ENCODE data around the gene APOA4.

The APOA4 gene

DNA sequence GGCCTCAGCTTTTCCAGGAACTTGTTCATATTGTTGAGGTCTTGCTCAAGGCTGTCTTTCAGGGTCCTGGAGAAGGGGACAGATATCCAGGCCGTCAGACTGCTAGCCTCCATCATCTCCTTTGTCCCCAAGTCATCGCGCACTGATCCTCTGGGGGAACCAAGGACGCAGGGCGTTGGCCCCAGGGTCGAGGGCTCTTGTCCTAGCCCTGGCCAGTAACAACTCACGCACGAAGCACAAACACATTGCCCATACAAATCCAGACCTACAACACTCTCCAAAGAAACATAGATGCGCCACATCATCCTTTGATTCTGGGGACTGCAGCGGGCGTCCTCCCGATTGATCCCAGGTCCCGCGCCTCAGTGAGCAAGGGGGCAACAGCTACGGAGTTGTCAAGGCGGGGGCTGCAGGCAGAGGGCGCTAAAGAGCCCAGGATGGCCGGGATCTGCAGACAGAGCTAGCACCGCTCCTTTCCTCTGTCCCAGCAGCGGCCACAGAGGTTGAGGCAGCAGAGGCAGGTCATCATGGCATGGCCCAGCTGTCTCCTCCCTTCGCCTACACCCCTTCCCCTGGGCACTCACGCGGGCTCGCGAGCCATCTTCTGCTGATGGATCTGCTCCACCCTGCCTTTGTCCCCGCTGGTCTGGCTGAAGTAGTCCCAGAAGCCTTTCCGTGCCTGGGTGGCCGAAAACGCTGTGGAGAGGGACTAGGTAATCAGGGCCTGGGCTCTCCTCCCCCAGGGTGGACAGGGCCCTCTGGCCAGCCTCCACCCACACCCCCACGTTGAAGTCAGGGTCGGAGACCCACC, 31.9 kb downstream of the APOA4 start:
- DNase-seq, result peak; percentile 53
- in situ Hi-C loops (cut with HindIII; ENCODE audit: low pct_ligation_motif_present, low pct_unique_long_range_greater_than_20kb, low sequenced_read_pairs), result no loop called here

DNA sequence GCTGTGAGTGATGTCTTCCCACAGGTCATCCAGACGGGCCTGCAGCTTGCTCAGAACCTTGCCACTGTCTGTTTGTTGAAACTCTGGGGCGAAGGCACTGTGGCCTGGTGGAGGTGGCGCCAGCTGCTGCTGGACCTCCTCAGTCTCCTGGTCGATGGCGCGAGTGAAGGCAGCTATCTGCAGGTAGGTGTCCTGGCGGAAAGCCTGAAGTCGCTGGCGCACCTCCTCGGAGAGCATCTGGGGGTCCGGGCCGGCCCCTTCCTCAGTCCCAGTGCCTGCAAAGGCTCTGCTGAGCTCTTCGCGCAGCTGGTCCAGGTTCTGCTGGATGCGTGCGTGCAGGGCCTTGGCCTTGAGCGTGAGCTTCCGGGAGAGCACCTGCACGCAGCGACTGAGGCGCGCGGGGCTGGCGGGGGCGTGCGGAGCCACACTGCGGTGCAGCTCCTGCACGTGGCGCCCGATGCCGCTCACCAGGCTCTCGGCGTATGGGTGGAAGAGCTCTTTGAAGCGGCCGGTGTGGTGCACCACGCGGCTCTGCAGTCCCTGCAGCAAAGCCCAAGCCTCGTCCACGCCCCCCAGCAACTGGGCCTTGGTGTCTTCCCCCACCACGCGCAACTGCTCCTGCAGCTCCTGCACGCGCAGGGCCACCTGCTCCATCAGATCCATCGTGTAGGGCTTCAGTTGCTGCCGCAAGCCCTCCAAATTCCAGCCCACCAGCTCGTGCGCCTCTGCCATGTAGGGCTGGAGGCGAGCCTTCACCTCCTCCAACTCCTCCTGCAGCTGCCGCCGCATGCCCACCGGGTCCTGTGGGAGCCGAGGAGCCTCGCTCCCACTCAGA, 32.7 kb downstream of the APOA4 start:
- in situ Hi-C loops (cut with HindIII; ENCODE audit: low pct_ligation_motif_present, low pct_unique_long_range_greater_than_20kb, low sequenced_read_pairs), result no loop called here
- DNase-seq, result no peak

DNA sequence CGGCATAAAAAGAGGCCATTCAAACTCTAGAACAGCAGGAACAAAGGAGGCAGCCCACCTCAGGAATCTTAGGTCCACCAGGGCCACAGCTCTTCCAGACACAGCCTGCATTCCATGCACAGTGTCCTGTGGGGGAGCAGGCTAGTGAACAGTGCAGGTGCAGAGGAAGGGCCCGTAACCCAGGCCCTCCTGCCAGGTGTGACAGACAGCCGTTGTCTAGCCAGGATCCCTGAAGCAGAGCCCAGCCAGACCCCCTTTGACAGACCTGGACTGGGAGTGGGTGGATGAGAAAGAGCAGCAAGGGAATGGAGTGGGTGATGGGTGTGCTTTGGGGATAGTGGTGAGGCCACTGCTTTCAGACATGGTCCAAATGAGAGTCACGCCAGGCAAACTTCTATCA, 34.1 kb downstream of the APOA4 start:
- no peak for DNase-seq
- in situ Hi-C loops (cut with HindIII; ENCODE audit: low pct_ligation_motif_present, low pct_unique_long_range_greater_than_20kb, low sequenced_read_pairs), result no loop called here

DNA sequence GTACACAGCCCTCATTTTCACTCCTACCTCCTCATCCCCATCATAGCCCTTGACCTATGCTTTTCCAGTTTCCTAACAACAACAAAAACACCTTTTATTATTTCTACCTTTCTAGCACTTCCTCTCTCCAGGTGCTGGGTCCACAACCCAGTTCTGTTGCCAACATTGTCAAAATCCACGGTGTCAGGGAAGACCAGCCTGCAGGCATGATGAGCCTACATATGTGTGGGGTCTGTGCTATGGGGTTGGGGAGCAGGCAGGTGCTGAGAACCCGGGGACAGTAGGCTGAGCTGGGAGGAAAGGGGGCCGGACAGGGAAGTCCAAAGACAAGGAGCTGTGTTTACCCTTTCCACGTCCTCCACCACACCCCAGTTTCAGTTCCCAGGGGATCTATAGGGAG, 34.6 kb downstream of the APOA4 start:
- DNase-seq, result no peak
- in situ Hi-C loops (cut with HindIII; ENCODE audit: low pct_ligation_motif_present, low pct_unique_long_range_greater_than_20kb, low sequenced_read_pairs), result no loop called here

DNA sequence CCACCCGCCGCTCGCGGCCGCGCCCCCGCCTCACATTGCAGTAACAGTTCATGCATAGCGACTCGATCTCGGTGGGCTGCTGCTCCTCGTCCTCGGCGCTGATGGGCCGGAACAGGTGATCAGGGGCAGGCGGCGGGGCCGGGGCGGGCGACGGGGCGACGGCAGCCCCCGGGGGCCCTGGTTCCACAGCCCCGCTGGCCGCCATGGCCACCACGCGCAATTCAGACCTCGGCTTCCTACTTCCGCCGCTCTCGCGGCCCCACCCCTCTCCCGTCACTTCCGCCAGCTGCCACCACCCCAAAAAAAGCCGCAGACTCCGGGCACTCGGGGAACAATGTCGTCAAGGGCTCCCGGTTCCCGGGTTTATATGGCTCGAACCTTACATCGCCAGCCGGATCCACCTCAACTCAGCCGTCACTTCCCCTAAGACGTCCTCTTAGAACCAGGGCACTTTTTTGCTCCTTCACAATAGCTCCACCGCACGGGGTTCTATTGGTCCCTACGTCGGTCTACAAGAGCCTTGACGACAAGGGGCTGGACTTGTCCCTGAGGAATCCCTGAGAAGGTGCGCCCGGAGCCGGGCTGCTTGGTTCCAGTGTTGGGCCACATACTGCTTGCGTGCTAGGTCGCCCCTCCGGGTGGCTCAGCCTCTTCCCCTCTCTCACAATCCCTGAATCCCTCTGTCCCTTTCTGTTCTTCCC, 35.2 kb downstream of the APOA4 start, which contains the start of gene ZPR1:
Gene ZPR1 (minus strand): TSS at position 238 of the 701 bp plus-strand sequence. CDS start 33 bp downstream, at position 205.
- peak; percentile 59 for DNase-seq
- in situ Hi-C loops (cut with HindIII; ENCODE audit: low pct_ligation_motif_present, low pct_unique_long_range_greater_than_20kb, low sequenced_read_pairs), result no loop called here

DNA sequence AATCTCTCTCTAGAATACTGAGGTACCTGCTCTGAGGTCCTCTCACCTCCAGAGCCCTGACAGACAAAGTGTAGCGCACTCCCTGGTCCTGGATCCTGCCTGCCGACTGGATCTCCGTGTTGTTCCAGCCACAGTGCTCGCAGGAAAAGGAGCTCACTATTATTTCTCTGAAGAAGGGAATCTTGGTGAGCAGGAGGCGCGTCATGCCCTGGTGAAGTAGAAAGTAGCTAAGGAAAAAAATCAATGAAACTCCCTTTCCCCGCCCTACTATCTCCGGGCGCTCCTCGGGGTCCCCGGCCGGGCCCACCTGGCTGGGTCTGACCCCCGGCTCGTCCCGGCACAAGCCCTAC, 35.7 kb downstream of the APOA4 start:
- in situ Hi-C loops (cut with HindIII; ENCODE audit: low pct_ligation_motif_present, low pct_unique_long_range_greater_than_20kb, low sequenced_read_pairs), result no loop called here
- no peak for DNase-seq

DNA sequence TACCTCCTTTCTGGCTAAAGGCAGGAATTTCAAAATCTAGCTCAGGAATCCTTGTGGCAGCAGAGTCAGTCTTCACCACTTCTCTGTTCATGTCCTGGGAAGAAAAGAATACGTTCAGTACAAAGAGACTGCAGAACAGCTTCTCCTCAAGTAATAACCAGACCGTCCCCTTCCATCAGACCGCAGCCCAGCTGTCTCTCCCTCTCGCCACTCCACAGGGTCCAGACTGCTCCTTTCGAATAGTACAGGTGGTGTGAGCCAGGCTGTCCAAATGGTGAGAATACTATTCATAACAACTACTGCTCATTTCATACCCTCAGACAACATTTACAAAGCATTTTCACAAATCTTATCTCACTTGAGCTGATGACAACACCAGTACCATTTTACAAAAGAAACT, 36.1 kb downstream of the APOA4 start:
- in situ Hi-C loops (cut with HindIII; ENCODE audit: low pct_ligation_motif_present, low pct_unique_long_range_greater_than_20kb, low sequenced_read_pairs), result no loop called here
- DNase-seq, result no peak

DNA sequence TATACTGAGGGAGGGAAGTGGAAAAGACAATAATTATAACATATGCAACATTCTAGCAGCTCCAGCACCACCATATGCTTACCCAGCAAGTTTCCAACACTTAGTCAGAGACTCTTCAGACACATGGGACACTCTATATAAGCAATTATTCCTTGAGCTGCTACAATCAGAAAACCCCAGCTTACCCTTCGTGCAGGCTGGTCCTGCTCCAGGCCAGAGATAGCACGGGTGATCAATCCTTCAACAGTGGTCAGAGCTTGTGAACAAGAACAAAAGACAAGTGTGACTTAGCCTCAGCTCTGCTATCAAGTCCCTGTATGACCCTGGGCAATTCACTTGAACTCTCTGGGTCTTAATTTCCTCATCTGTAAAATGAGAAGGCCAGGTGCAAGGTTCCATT, 36.8 kb downstream of the APOA4 start:
- in situ Hi-C loops (cut with HindIII; ENCODE audit: low pct_ligation_motif_present, low pct_unique_long_range_greater_than_20kb, low sequenced_read_pairs), result no loop called here
- no peak for DNase-seq

DNA sequence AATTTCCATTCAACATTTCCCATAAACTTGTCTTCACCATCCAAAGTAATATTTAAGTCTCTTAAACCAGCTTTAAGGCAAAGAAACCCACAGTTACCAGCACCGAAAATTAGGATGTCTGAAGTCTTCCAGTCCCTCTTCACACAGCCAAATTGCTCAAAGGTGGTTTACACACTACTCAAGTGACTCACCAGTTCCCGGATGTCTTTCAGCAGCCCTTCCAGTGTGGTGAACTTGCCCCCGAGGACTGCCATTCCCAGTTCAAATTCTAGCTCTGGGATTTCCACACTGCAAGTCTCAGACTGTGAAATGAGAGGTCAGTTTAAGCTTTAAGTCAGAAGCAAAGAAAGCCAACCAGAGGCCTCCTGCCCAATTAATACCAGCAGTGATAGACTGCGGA, 40.4 kb downstream of the APOA4 start:
- DNase-seq, result no peak
- in situ Hi-C loops (cut with HindIII; ENCODE audit: low pct_ligation_motif_present, low pct_unique_long_range_greater_than_20kb, low sequenced_read_pairs), result no loop called here

DNA sequence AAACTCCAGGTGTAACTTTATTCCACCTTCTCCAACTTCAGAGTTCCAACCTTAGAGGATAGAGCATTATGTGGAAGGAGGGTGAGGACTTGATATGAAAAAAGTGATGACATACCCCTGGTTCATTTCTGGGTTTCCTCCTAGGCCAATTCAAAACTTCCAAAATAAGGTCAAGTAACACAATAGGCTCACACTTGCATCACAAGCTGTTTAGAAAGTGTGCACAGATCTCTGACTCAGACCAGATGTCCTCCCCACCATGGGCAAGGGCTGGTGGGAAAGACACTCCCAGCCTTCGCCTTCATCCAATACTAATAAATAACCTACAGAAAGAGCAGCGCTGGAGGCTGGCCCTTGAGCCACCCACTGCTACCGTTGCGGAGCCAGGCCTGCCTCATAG, 44.5 kb downstream of the APOA4 start:
- no peak for DNase-seq
- in situ Hi-C loops (cut with HindIII; ENCODE audit: low pct_ligation_motif_present, low pct_unique_long_range_greater_than_20kb, low sequenced_read_pairs), result no loop called here

DNA sequence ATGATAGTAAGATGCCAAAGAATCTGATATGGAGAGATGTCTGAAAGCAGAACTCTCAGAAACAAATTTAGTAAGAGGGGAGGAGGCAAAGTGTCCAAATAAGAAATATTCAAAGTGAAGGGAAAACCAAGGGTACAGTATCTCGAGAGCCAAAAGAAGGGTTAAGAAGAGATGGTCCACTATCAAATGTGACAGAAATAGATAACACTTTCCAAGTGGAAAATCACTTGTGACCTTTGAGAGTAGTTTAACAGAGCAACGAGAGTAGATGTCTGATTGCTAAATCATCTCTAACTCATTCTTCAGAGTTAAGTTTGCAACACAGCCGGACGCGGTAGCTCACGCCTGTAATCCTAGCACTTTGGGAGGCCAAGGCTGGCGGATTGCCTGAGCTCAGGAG, 46.0 kb downstream of the APOA4 start:
- DNase-seq, result no peak
- in situ Hi-C loops (cut with HindIII; ENCODE audit: low pct_ligation_motif_present, low pct_unique_long_range_greater_than_20kb, low sequenced_read_pairs), result no loop called here

DNA sequence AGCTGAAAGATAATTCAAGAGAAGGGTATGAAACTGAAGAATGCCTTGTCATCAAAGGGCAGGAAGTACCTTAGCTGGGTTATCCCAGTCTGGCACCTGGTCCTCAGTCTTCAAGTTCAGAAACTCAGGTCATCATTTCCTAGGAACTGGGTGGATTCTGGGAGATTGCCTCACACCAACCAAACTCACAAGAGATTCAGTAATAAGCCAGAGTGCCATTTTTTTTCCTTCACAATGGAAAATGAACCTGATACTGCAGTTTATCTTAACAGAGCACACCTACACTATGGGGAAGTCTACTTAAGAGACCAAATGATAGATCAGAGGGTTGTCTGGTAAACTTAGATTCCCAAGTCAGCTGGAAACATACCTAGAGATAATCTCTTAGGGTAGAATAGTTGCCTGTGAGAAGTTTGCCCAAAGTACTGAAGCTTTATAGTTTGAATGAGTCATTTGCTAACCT, 46.6 kb downstream of the APOA4 start:
- in situ Hi-C loops (cut with HindIII; ENCODE audit: low pct_ligation_motif_present, low pct_unique_long_range_greater_than_20kb, low sequenced_read_pairs), result no loop called here
- no peak for DNase-seq

DNA sequence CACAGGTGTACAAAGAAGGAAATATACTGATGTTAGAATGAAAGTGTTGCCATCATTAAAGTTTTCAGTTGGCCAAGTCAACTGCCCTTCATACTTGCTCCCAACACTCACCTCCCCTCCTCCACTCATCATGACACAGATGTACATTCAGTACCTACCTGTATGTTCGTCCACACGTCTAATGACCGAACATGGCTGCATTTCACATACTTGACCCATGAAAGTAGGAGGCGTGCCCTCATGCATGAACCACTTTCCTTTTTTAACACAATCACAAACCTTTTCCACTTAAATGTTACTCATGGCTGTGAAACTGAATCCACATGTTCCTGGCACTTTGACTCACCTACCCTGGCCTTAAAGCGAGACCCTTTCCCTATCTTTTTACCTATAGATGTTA, 47.1 kb downstream of the APOA4 start:
- no peak for DNase-seq
- in situ Hi-C loops (cut with HindIII; ENCODE audit: low pct_ligation_motif_present, low pct_unique_long_range_greater_than_20kb, low sequenced_read_pairs), result no loop called here

DNA sequence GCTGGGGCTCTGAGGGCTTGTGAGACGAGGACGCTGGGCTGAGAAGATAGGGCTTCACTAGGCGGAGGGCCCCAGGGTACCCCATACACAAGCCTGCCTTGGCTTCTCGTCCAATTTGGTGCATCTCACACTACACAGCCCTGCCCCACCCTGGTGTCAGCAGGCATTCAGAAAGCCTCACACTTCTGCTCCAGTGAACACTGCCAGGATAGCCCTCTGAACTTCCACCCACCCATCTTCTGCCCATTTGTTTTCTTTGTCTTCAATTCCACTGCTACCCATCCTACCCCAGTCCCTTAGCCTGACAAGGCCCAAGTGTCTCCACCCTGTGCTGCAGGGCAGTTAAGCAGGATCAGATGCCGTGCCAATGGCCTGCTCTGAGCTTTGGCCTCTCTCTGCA, 48.4 kb downstream of the APOA4 start:
- DNase-seq, result no peak
- in situ Hi-C loops (cut with HindIII; ENCODE audit: low pct_ligation_motif_present, low pct_unique_long_range_greater_than_20kb, low sequenced_read_pairs), result no loop called here

DNA sequence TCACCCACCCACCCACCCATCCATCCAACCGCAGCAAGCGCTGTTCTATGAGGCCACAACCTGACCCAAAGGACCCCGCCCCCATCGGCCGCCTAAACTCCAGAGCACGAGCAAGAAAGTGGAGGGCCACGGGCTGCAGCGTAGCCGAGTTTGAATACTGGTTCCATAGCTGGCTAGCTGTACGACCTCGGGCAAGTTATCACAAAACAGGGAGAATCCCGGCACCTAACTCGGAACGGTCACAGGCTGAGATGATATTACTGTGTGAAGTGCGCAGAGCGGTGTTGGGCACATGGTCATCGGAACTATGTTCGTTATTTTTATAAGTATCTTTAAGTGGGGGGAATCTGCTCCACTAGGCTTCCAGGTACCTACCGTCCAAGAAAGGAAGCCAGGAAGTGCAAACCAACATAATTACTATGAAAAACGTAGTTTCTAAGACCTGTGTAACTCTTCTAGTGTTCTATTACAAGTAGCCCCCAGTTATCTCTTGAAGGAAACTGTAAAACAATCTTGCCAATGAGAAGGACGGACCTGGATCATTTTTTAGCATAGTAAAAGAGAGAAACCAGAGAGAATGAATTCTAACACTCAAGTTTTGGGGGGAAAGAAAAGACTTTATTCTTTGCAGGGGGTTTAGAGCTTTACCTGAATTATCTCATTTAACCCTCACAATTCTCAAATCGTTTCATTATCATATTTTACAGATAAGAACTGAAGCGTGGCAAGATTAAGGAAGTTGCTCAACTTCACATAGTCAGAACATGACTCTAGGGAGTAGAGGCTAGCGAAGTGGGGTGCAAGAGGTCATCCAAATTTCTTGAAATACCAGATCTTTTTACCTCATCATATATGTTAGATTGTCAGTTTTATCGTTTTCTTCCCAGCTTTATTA, 49.7 kb downstream of the APOA4 start:
- in situ Hi-C loops (cut with HindIII; ENCODE audit: low pct_ligation_motif_present, low pct_unique_long_range_greater_than_20kb, low sequenced_read_pairs), result no loop called here
- DNase-seq, result peak; percentile 30

DNA sequence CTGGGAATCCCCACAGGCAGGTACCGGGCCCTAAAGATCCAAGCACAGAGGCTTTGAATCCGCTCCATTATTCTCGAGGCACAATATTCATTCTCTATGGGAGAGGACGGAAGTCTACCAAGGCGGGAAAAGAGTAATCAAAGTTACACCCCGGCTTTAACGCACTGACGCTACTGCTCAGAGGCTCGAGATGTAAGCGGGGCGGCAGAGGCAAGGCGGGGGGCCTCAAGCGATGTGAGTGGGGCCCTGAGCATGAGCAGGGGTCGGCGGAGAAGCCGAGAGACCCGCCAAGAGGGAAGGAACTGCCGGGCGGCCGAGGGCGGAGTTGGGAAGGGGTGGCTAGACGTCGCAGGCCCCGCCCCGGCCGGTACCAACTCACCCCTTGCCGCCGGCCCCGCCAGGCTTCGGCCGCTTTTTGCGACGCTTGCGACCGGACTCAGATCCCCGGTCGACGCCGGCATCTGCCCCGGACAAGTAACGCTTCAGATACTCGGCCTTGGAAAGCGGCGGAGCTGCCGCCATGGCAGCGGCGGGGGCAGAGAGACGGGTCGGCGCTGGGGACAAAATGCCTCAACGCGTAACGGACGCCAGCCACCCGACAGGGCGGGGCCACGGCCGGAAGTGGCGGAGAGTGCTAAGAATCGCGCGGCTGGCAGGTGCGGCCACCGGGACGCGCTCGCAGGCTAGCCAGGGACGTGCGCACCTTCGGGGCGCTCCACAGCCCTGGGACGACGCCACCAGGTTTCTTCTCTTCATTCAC, 50.5 kb downstream of the APOA4 start, which contains the start of gene BUD13:
Gene BUD13 (minus strand): TSS at position 545 of the 760 bp plus-strand sequence. CDS start 23 bp downstream, at position 522.
- in situ Hi-C loops (cut with HindIII; ENCODE audit: low pct_ligation_motif_present, low pct_unique_long_range_greater_than_20kb, low sequenced_read_pairs), result no loop called here
- peak; percentile 83 for DNase-seq

DNA sequence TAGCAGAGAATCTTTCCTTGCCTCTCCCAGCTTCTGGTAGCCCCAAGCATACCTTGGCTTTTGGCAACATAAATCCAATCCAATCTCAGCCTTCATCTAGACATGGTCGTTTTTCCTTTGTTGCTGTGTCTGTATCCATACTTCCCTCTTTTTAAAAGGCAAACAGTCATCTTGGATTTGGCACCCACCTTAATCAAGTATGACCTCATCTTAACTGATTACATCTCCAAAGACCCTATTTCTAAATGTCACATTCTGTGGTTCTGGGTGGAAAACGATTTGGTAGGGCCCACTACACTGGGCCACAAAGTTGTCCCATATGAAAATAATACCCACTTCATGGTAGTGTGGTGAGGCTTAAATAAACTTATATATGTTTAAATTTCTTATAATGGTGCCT, 51.2 kb downstream of the APOA4 start:
- in situ Hi-C loops (cut with HindIII; ENCODE audit: low pct_ligation_motif_present, low pct_unique_long_range_greater_than_20kb, low sequenced_read_pairs), result no loop called here
- DNase-seq, result no peak
